GM19463 (cell line): Measurements from ENCODE around the gene CALHM2.

Experiments used
- ATAC-seq: cut with Tn5 transposase; IDR thresholded peaks from one replicate; pipeline ENCODE4 v1.9.1; 2021; ENCODE audit warnings: mild to moderate bottlenecking, moderate library complexity; ENCODE audit not compliant: unreplicated experiment

The CALHM2 gene

DNA sequence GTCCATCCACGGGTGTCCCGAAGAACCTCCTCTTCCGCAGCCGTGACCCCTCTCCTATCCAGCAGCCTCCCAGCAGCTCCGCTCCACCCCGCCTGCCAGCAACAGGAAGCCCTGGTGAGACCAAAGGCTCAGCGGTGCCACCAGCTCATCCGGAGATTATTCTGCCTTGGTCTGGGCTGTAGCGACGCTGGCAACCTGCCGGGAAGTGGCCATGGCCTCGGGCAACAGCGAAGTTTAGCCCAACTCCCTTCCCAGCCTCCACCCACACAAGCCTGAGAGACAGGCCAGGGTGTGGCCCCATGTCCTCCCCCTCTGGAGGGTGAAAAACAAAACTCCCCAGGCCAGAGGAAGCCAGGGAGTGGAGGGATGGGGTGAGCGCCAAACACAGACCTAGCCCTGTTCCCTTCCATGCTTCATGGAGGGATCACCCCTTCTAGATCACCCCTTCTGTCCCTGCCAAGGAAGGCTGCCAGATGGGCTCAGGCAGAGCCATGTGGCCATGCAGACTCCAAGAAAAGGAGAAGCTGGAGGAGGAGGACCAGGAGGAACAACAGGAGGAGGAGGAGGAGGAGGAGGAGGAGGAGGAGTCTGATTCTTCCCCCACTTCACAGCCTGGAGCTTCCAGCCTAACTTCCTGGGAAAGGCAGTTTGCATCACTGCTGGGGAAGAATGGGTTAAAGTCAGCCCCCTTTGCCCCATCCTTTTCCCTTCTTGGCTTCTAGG is 918 bp downstream of the CALHM2 start:
- ATAC-seq: peak; percentile 38

DNA sequence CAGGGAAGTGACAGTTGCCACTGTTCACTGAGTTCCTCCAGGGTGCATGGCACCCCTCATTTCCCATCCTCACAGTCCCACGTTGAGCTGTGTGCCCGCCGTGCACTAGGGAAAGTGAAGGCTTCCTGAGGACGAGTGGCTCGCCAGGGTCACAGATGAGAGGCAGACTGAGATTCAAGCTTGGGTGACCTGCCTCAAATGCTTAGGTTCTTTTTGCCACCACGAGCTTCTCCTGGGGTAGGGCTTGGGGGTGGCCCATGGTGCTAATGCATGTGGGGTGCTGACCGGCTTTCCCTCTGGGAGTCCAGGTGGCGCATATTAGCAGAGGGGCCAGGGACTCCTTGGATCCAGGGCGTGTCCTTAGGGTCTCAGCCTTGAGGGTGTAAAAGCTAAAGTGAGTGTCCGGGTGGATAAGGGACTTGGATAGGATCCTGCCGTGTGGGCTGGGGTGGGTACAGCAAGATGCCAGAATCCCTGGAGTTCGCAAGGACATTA is 1.9 kb downstream of the CALHM2 start:
- no peak for ATAC-seq

DNA sequence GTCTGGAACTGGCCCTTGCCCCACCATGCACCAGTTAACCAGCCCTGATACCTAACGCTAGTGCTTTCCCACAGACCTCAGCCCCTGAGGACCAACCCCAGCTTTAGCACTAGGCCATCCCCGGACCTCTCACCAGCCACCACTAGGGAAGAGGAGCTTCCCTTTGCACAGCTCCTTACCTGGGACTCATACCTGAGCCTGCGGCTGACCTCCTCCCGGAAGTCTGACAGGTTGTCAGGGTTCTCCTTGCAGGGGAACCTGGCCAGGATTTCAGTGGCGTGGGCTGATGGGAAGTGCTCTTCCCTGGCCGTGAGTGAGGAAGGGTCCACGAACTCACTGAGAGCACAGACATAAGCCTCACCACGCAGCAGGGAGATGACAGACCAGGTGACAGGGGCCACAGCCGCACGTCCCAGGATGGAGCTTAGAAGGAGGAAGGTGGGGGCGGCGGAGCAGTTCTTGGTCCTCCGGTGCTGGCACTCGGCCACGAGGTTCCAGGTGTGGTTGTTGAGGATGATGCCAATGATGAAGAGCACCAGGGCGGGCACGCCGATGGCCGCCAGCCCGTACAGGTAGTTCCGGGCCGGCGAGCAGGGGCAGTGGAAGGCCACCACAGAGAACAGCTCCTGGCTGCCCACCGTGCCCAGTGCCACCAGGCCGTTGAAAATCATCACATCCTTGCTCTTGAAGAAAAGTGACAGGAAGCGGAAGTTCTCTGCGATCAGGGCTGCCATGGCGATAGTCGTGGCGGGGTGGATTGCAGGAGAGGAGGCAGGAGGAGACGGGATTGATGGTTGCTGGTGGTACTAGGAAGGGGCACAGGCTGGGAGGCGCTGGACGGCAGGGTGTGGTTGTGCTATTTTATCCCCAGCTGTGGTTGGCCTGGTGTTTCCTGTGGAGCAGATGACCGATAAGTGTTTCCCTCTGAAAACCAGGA is 2.7 kb downstream of the CALHM2 start:
- no peak for ATAC-seq

DNA sequence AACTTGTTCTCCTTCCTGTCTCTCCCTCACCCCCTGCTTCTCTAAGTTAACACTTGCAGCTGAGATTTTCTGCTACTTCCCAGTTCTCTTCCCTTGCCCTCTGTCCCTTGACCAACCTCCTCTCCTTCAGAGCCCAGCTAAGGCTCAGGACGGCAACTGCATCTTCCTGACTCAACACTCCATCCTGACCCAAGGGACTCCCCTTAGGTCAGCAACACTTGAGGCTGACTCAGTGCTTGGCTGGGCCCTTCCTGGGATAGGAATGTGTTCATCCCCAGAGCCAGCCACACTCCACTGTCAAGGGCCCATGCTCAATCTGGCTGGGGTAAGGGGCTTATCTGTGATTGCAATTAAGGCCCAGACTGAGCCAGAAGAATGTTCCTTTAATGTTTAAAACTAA is 3.4 kb downstream of the CALHM2 start:
- no peak for ATAC-seq

DNA sequence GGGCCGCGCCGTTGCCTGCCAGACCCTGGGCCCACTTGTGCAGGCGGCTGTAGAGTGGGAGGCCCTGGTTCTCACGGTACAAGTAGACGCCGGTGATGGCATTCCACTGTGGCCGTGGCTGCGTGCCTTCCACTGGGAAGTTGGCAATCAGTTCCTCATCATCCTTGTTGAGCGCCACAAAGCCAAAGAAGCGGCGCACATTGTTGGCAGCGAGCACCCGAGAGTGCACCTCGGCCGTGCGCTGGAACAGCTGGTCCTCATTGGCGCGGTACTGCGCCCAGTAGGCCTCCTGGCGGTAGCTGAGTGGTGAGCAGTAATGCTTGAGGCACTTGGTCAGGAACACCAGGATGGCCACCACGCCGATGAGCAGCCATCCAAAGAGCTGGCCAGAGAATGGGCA is 5.0 kb downstream of the CALHM2 start:
- ATAC-seq: no peak

DNA sequence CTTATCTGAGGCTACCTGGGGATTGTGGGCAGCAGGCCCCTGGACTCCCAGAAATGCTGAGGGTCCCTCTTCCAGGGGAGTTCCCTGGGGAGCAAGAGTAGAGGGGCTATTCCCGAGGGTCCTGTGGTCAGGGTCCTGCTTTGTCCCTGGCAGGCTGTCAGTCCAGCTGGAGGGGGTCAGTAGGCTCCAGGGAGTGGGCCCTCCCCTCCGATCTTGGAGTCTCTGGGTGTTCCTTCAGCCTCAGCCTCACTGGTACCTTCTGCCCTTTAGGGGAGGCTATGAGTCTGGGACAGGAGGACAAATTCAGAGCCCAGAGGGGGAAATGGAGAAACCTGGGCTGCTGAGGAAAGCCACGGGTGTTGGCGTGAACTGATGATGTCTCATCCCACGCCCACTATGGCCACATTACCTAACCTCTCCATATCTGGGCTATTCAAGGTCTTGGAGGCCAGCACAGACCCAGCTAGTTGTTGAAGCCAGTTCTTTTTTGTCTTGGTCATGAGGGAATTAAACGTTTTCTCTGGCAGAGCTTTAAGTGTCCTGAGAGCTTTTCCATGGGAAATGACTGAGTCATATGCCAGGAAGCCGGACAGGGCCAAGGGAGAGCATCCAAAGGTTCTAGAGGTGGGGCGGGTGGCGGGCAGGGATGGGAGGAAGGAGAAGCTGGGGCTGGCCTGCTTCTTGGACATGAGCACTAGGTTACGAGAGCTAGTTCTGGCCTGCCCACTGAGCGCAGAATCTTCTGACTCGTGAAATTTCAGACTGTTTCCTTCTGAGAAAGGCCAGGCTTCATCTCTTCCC is 6.2 kb downstream of the CALHM2 start:
- no peak for ATAC-seq

DNA sequence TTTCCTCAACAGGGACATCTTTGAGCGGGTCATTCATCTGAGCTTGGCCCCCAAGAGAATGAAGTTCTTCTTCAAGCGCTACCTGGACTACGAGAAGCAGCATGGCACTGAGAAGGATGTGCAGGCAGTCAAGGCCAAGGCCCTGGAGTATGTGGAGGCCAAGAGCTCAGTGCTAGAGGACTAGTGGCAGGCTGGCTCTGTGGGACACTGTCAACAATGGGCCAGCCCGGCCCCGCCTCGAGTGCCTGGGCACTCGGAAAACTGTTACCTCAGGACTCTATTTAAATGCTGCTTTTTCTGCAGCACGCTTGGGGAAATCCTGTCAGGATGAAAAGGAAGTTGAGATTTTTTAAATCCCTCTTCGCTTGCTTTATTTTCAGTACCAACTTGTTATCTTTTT is 6.8 kb downstream of the CALHM2 start:
- ATAC-seq: no peak

DNA sequence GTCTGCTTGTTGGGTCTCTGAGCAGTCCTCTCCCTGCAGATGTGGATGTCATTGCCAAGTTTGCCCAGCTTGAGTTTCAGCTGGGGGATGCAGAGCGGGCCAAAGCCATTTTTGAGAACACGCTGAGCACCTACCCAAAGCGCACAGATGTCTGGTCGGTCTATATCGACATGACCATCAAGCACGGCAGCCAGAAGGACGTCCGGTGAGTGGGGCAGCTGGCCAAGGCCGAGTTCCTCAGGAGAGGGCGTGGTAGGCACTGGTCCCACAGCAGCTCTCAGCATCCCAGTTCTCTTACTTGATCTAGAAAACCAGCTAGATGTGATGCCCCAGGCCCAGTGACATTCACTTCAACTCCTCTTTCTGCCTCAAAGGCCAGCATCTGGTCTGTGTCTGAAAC is 7.7 kb downstream of the CALHM2 start:
- no peak for ATAC-seq

DNA sequence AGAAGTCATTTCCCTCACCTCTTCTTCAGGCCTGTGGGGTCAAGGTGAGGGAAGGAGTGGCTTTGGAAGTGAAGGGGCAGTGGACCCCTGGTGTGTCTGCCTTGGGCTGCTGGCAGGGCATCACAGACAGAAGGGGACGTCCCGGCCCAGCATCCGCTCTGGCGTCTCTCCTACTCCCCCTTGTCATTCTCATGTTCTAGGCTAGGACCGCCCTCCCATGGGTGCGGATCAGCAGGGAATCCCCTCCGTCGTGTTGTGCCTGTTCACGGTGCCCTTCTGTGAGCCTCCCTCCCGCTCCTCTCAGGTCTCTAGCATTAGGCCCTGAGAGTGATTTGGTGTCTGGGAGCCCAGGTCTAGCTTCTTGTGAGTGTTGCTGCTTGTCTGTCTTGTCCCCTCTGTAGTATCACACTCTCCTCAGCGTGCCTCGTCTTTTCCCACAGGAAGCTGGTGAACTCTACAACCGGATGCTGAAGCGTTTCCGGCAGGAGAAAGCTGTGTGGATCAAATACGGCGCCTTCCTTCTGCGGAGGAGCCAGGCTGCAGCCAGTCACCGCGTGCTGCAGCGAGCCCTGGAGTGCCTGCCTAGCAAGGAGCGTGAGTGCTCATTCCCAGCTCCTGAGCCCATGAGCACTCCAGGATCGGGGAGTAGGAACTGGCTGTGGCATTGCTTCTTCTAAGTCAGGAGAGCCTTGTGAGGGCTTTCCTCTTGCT is 8.5 kb downstream of the CALHM2 start:
- no peak for ATAC-seq

DNA sequence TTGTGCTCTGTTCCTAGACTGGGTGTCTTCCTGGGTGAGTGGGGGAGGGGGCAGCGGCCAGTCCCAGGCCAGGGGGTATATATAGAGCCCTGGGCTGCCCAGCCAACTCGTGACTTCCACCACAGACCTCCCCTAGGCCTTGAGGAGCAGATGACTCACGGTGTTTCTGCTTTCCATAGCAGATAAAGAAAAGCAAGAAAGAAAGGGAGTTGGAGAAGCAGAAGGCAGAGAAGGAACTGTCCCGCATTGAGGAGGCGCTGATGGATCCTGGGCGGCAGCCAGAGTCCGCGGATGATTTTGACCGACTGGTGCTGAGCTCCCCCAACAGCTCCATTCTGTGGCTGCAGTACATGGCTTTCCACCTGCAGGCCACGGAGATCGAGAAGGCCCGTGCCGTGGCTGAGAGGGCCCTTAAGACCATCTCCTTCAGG is 10.1 kb downstream of the CALHM2 start:
- ATAC-seq: no peak

DNA sequence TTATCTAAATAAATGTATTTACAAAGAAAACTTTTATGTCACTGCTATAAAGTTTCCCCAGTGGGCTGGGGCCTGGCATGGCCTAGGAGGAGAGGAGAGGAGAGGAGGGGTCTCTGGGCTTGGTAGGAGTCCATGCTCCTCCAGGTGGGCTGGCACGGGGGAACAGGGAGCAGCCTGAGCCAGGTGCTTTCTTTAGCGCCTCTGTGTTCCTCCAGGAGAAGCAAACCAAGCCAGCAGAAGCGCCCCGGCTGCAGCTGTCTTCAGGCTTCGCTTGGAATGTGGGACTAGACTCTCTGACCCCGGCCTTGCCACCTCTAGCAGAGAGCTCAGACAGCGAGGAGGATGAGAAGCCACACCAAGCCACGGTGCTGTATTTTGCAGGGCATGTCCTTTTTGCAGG is 10.6 kb downstream of the CALHM2 start:
- ATAC-seq: no peak

DNA sequence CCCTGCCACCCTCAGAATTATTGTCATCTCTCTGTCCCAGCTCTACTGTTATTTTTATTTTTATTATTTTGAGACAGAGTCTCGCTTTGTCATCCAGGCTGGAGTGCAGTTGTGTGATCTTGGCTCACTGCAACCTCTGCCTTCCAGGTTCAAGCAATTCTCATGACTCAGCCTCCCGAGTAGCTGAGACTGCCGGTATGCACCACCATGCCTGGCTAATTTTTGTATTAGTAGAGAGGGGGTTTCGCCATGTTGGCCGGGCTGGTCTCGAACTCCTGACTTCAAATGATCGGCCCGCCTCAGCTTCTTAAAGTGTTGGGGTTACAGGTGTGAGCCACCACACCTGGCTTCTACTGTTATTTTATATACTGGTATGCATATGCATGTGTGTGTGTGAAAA is 11.0 kb downstream of the CALHM2 start:
- no peak for ATAC-seq

DNA sequence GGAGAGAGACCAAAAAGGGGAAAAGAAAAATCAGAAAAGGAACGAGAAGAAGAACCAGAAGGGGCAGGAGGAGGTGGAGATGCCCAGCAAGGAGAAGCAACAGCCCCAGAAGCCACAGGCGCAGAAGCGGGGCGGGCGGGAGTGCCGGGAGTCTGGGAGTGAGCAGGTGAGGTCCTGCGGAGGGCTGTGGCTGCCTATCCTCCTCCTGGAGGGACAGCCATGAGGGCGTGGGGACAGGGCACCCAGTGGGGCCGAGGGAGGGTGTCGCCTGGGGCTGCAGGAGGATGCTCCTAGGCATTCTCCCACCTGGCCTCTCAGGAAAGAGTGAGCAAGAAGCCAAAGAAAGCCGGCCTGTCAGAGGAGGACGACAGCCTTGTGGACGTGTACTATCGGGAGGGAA is 11.8 kb downstream of the CALHM2 start:
- no peak for ATAC-seq

DNA sequence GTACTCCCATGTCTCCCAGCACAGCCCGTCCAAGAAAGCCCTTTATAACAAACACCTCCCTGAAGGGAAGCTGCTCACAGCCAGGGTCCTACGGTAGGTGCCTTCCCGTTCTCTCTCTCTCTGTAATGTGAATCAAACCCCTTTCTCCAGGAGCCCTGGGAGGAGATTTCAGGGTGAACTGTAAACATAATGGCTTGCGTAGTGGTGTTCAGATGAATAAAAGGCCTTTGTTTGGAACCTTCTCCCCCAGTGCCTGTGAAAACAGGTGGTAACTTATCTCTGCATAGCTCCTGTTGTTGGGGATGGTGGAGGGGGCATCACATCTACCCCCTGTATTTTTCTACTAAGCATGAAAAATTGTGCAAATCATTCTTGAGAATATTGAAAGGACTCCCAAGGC is 12.4 kb downstream of the CALHM2 start:
- ATAC-seq: no peak

DNA sequence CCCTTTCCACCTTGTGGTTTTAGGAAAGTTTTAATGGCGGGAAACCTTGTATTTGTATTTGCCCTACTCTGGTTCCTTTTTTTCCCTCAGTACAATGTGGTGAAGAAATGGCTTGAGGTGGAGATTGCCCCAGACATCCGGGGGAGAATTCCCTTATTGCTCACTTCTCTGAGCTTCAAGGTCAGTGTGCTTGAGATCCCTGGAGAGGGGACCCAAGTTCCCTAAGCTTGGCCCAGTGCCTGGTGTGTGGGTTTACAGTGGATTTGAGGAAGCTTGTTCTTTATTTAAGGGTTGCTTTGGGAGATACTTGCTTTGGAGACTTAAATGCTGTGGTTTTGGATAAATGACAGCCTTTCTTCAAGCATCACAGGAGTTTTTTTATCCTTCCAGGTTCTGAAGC is 18.3 kb downstream of the CALHM2 start:
- ATAC-seq: no peak

DNA sequence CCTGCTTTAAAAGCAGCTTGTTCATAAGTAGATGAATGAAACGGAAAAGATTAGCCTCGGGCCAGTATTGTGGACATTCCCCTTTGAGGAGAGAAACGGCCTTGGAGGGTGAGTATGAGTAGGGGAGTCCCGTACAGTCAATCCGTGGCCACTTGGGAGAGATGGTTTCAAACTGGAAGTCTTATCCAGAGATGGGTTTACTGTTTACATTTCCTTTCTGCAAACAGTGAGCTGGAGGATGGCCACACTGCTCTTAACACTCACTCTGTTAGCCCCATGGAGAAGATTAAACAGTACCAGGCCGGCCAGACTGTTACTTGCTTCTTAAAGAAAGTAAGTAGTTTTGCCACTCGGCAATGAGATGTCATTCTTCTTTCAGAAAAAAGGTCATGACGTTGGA is 20.3 kb downstream of the CALHM2 start:
- ATAC-seq: no peak

DNA sequence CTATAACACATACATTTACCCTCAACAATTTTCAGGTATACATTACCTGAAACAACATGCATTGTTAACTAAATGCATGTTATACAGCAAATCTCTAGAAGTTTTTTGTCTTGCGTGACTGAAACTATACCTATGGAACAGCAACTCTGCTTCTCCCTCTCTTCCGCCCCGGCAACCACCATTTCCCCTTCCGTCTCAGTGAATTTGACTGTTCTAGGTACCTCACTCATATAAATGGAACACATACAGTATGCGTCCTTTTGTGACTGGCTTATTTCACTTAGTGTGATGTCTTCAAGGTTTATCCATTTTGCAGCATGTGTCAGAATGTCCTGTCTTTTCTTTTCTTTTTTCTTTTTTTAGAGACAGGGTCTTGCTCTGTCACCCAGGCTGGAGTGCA is 22.5 kb downstream of the CALHM2 start:
- ATAC-seq: no peak

DNA sequence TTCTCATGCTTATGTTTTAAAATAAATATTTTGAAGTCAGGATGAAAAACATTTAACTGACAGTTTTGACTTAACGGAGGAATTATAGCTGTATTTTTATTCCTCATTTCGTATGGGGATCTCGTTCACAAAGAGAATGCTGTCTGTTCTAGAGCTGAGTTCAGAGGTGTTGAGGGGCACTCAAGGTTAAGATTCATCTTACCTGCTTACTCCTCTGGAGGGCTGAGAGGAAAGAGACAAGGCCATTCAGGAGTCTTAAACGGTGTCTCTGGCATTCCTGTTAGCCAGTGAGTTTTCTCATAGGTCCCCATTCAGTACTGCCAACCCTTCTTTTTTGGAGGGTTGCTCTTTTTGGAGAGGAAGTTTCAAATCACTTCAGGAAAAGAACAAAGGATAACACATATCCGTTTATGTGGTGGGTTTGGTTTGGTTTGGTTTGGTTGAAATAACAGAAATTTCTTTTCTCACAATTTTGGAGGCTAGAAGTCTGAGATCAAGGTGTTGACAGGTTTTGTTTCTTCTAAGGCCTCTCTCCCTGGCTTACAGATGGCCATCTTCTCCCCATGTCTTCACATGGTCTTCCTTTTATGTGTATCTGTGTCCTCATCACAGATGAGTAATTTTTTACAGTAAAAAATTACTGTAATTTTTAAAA is 23.1 kb downstream of the CALHM2 start:
- no peak for ATAC-seq

DNA sequence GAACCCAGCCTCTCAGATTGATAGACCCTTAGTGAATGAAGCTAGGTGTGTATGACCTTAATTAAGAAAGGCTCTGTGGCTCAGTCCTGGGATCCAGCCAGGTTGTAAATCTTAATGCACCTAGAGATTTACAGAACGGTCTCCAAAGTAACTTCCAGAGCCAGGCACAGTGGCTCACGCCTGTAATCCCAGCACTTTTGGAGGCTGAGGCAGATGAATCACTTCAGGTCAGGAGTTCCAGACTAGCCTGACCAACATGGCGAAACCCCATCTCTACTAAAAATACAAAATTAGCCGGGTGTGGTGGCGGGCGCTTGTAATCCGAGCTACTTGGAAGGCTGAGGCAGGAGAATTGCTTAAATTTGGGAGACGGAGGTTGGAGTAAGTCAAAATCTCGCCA is 24.3 kb downstream of the CALHM2 start:
- ATAC-seq: no peak

DNA sequence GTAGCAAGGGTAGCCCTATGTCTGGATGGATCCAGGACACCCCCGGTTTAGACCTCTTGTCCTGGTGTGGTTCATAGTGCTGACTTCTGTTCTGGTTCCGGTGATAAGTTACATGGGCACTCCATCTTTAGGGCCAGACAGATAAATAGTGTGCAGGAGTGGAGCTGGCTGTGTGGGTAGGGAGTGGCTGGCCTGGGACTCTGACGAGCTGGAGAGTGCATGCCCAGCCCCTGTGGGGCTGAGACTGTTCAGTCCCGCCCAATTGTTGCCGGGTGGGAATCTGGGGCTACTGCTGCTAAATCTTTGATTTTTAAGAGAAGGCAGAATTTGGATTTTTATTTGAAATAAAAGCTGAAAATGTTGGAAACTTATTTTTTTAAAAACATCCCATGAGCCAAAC is 28.4 kb downstream of the CALHM2 start:
- ATAC-seq: no peak
